M059J (cell line): ENCODE measurements around the gene GIMAP5. TPM values are rescaled to one million over a fixed set of nuclear protein-coding genes. Genes with fewer than 3 reads are reported as not detected.

Source experiments
- DNase-seq: peaks from one replicate; pipeline ENCODE4 v3.0.0-alpha.2; 2012; ENCODE audit warnings: low read depth
- total RNA-seq: library from RNA; depleted of rRNA; stranded (reverse); fragments of >200 nt; shearing (Covaris generic); gene quantifications from 2 replicates; pipeline ENCODE4 v1.2.3, GENCODE V29; 2014

GIMAP5 gene
- total RNA-seq, 1 experiment from 2014 or later: not detected

DNA sequence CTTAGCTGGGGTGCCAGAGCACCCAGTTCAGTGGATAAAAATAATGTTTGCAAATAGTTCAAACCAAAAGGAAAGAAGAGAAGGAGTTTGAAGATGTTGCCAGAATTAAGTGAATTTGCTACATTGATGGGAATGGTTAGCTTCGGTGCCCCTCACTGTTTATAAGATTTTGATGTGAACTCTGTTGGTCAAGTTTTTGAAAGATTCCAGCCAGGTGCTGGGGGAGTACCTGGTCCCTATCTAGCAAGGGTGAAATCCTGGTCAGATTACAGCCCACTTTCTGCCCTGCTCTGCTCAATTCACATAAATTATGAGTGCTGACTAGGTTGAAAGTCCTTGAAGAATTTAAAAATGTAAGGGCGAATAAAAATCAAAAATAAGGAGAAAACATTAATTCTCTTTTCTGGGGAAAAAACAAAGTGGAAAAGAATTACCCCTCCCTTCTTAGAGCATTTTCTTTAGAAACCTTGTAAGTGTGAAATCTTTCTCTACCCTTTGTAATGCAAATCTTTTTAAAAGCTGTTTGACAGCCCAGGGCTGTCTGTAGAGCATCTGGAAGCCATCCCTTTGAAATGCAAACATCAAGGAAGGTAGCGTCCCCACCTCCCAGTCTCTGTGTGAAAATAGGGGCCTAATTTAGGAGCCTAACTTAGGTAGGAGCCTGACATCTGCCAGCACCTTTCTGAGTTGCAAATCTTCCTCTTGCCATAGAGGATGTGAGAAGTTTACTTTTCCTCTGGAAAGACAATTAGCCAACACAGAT lies 1.4 kb upstream of the GIMAP5 start:
- no peak for DNase-seq

DNA sequence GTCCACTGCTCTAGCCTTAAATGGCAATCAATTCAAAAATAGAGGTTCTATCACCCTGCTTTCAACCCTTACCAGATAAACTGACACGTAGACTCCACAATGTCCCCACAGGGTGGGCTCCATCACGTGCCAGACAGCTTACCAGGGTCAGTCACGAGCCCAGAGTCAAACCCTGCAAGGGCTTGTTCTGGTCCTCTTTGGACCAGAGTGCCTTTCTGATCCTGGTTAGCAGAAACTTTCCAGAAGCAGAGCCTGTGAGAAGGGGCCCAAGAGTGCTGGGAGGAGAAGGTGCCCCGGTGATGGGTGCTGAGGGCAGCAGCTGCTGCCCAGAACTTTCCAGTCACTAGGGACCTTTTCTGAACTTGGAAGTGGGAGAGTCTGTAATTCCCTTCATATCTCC lies 354 bp upstream of the GIMAP5 start:
- no peak for DNase-seq

DNA sequence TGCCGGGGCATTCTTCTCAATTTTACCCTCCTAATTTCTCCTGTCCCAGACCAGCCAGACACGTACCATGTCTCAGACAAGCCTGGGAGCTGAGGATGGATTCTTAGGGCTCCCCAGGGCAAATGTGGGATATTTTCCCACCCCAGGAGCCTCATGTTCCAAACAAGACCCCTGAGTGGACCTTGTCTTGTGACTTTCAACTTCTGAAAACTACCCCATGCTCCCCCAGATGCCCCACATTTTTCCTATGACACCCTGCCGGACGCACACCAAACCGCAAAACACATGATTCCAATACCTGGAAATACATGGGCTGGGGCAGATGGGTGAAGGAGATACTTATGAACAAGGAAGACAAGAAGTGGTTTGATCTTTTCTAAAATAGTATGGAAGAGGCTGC lies 874 bp downstream of the GIMAP5 start:
- DNase-seq: no peak

DNA sequence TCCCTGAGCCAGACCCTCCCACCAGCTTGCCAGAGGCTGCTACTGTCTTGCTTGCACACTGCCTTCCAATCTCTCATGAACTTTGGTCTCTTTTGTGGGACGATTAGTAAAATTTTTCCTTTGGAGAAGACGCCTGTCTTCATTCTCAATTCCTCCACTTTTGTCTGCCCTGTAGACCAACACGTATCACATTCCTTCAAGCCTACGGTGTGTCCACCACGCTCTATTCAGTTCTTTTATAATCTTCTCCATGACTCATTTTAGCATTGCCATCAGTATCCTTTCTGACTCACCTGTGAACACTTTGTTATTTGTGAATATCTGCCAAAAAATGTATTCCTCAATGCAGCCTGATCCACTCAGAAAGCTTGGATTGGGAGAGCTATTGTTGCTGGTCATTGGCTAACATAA lies 1.4 kb downstream of the GIMAP5 start:
- peak; percentile 34 for DNase-seq

DNA sequence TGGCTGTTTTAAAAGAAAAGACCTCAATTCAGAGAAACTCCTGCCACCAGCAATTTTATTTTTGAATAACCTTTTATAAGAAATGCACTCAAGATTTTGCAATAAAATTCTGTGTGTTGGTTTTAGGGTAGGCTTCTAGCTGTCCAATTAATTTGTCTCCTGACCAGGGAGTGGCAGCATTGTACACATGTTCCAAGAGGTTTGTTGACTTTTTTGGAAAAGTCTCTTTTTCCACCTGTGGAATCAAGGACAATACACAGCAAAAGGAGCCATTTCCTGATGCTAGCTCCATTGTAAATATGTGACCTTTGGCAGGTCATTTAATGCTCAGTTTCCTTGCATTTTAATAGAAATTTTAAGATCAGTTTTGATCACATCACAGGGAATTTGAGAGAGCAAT lies 1.8 kb downstream of the GIMAP5 start:
- no peak for DNase-seq

DNA sequence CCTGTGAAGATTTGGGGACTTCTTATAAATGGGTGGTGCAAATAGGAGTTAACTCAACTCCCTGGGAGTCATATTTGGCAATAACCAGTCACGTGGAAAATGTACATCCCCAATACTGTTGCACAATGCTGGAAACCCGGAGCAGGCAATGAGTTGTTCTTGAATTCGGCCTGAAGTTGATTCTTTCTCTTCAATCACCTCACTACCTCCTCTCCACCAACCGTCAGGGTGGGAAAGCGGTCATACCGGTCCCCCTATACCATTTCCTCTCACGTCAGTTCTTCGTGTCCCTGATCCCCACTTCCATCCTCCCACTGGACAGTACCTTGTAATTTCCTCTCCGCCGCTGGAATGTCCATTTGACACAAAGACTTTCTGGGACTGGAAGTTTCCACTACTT lies 2.8 kb downstream of the GIMAP5 start:
- DNase-seq: no peak

DNA sequence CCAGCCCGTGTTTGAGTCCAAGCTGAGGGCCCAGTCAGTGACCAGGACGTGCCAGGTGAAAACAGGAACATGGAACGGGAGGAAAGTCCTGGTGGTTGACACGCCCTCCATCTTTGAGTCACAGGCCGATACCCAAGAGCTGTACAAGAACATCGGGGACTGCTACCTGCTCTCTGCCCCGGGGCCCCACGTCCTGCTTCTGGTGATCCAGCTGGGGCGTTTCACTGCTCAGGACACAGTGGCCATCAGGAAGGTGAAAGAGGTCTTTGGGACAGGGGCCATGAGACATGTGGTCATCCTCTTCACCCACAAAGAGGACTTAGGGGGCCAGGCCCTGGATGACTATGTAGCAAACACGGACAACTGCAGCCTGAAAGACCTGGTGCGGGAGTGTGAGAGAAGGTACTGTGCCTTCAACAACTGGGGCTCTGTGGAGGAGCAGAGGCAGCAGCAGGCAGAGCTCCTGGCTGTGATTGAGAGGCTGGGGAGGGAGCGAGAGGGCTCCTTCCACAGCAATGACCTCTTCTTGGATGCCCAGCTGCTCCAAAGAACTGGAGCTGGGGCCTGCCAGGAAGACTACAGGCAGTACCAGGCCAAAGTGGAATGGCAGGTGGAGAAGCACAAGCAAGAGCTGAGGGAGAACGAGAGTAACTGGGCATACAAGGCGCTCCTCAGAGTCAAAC lies 5.2 kb downstream of the GIMAP5 start:
- DNase-seq: no peak

DNA sequence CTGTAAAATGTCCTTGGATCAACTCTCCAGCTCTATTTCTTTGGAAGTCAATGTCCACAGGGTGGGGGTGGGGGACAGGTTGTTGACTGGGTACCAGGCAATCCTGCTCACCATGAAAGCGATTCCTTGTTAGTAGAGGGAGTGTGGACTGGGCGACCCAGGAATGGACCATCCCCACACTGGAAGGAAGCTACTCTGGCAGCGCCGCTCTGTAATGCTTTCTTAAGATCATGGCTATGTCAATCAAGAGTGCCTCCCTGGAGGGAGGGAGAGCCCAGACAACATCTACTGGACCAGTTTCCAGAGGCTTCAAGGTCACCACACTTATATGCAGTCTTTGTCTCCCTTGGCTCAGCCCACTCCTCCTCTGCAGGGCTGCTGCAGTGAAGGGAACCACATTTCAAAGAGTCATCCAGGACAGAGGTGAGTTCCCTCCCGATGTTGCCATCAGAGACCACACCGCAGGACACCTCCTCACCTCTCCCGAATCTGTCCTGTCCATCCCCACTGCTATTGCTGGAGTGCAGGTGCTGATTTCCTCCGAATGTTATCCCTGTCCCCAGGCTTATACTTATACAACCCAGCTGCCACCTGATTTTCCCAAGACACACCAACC lies 6.9 kb downstream of the GIMAP5 start:
- DNase-seq: no peak

DNA sequence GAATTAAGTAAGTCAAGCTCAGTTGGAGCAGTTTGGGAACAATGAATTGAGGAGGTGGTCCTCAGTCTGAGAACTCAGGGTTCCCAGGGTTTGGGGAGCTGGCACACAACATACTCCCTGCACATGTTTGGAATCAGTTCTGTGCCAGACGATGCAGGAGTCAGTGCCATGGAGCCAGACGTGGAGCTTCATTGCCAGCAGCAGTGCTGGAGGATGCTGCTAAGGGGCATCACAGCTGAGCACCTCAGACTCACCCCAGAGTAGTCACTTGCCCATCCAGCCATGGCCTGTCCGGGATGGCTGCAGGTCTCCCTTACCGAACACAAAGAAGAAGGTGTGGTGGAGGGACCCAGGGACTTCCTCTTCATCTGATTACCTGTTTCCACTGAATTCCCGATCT lies 7.9 kb downstream of the GIMAP5 start:
- DNase-seq: no peak

DNA sequence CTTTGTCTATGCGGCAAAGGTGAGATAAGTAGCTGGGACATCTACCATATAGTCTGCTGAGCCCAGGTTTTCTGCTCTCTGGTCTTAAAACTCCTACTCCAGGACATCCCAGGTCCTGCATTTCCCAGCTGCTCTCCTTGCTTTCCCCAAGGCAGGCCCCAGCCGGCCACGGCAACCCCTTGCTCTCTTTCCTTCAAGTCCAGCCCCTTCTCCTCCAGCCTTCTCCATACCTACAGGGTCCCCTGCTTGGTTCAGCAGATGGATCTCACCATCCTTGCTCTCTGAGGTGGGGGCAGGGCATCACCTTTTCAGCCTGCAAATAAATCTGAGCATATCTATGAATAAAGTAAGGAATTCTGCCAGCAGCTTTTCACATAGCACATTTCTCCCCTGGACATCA lies 8.7 kb downstream of the GIMAP5 start:
- no peak for DNase-seq

DNA sequence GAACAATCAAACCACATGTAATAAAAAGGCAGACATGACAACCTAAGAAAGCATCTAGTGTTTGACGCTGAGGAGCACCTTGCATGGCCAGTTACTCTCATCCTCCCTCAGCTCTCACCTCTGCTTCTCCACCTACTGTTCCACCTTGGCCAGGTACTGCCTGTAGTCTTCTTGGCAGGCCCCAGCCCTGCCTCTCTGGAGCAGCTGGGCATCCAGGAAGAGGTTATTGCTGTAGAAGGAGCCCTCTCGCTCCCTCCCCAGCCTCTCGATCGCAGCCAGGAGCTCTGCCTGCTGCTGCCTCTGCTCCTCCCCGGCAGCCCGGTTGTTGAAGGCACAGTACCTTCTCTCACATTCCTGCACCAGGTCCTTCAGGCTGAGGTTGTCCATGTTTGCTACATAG lies 9.7 kb downstream of the GIMAP5 start:
- no peak for DNase-seq

DNA sequence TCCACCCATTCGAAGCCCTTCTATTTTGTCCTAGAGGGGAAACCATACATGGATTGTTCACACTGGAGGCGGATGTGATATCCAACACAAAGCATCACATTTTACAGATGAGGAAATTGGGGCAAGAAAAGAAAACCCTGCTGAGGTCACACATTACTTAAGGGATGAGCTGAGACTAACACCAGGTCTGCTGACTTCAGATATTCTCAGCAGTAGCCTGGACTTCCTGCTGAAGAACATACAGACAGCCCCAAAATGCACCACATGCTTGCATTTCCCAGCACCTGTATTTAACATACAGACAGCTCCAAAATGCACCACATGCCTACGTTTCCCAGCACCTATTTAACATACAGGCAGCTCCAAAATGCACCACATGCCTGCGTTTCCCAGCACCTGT lies 11.2 kb downstream of the GIMAP5 start:
- no peak for DNase-seq

DNA sequence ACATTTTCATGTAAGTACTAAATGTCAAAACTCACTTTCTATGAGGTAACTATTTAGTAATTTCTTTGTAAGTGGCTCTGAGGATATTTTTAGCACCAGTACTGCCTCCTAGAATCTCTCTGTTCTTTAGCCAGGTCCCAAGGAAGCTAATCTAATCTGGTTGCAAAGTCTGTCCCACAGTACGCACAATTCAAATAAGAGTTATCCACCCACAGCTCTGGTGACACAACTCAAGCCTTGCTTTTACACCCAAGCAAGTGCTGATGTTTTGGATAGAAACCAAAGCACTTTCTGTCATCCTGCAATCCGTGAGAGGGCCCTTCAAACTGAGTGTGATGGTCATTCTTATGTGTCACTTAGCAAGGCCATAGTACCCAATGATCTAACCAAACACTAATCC lies 14.5 kb downstream of the GIMAP5 start:
- DNase-seq: no peak

DNA sequence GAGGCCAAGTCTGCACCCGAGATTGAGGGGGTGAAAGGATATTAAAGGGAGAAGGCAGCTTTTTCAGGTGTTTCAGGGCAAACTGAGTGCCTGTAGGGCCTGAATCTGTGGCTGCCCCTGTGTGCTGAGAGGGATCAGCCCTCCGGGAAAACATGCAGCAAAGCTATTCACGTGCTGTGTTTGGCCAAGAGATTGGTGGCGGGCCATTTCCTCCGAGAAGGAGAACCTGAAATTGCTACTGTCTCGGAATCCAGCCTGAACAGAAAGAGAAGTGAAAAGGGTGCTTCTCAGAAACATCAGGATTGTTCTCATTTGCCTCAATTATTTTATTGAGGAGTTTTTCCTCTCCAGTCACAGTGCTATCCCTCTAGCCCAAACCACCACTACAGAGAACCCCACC lies 16.0 kb downstream of the GIMAP5 start:
- no peak for DNase-seq

DNA sequence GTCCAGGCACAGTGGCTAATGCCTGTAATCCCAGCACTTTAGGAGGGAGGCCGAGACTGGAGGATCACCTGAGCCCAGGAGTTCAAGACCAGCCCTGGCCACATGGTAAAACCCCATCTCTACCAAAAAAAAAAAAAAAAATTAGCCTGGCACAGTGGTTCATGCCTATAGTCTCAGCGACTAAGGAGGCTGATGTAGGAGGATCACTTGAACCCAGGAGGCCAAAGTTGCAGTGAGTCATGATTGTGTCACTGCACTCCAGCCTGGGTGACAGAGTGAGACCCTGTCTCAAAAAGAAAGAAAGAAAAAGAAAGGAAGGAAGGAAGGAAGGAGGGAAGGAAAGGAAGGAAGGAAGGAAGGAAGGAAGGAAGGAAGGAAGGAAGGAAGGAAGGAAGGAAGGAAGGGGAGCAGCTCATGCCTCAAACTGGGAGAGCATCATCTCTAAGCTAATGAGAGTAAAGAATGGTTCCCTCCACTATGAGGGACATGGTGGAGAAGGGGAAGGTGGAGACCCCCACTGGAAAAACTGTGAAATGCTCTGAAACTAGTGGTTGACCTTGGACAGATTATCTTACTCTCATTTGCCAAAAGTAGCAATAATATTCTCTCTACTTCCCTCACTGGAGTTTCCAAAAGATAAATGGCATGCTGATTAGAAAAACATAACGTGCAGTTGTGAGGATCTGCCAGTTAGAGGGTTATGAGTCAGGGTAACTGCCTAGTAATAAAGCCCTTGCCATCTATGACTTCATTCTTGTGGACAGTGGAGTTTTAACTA lies 16.8 kb downstream of the GIMAP5 start:
- DNase-seq: peak; percentile 18

DNA sequence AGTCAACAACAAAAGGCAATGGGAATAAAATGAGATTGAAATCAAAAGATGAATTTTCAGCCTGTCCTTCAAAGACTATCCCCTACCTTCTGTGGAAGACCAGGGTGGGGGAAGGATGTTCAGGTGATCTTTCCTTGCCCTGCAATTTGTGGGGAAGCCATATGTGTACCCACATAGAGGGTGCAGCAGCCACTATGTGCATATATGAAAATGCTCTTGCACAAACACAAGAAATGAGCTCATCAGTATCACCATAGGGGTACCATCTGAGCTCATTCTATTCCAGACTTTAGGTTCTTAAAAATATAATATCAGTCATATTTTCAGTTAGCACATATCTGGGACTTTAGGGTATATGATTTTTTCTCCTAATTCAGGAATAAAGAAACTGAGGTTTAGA lies 17.7 kb downstream of the GIMAP5 start:
- DNase-seq: no peak

DNA sequence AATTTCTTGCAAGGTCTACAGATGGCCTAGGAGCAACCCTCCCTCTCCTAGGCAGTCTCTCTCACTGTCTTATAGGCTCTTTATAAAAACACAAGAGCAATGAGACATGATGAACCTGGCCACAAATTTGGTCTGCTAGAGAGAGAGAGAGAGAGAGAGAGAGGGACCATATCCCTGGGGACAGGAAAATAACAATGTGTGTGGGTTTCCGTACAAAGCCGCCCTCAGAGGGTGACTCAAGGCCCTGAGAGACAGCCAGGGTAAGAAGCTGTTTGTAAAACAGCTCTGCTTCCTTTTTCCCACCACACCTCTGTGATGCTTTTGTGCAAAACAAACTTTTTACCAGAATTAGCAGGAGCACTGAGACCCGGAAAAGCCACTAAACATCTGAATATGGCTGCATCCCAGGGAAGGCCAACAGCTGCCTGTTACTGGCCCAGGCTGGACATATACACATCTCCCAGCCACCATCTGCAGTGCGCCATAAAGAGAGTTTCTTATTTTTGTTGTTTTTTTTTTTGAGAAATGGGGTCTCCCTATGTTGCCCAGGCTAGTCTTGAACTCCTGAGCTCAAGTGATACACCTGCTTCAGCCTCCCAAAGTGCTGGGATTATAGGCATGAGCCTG lies 18.4 kb downstream of the GIMAP5 start:
- peak; percentile 8 for DNase-seq

DNA sequence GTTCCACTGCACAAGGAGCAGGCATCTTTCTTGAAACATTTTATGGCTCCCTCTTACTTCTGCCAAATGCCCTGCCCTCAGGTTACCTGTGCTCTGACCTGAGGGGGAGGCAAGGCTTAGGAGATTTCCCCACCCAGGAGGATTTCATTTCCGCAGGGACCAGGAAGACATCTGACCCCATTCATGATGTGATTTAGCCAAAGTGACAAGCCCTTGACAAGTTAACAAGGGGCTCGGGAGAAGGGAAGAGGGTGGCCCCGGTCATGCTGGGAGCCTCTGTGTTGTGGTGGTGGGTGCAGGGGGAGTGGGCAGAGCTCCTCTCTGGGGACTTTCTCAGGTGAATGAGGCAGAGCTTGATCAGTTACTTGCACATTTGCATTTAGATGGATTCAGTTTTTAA lies 18.9 kb downstream of the GIMAP5 start:
- DNase-seq: no peak

DNA sequence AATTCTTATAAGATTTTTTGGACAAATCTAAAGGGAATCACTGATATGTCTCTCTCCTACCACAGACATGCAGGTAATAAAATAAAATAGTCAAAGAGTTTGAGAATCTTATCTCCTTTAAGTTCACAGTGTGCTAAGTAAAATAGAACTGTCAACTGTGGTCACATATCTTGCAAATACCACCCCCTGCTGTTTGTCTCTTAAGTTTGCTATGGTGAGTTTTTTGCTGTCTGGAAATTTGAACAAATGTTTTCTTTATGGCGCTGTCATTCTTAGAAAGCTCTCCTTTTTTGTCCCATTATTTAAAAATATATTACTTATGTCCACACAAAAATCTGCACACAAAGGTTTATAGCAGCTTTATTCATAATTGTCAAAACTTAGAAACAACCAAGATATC lies 19.6 kb downstream of the GIMAP5 start:
- peak; percentile 9 for DNase-seq

DNA sequence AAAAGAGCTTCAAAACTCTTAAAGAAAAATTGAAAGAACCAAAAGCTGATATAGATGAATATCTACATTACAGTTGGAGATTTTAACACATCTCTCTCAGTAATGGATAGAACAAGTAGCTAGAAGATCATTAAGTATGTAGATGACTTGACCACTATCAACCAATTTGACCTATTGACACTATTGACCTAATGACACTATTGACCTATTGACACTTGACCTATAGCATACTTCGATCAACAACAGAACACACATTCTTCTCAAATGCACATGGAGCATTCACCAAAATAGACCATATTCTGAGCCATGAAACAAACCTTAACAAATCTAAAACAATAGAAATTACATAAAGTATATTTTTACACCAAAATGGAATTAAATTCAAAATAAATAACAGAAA lies 22.3 kb downstream of the GIMAP5 start:
- no peak for DNase-seq

DNA sequence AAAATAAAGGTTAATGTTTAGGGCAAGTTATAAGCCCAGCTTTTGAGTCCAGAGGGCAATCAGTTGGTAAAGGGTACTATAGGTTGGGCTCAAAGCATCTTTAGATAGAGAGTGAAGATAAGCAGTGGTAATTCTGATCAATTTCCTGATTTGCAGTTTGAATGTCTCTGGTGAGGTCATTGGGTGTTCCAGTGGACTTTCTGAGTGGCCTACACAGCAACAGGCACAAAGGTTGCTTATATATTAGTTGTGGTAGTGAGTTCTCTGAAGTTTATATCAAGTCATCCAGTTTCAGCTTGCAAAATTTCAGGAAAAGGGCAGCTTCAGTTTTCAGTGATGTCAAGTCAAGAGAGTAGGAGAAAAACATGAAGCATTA lies 29.1 kb downstream of the GIMAP5 start:
- DNase-seq: no peak

DNA sequence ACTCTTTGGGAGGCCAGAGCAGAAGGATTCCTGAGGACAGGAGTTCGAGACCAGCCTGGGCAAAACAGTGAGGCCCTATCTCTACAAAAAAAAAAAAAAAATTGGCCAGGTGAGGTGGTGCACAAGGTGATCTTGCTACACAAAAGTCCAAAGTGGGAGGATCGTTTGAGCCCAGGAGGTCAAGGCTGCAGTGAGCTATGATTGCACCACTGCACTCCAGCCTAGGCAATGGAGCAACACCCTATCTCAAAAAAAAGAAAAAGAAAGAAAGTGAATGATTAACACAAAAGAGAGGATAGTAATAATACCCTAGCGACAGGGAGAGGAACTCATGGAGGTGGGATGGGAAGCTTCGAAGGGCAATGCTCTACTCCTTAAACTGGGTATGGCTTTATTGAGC lies 32.5 kb downstream of the GIMAP5 start:
- DNase-seq: no peak
